HG03139 (cell line): ENCODE measurements around the gene FABP6.

Experiments used
- ATAC-seq: cut with Tn5 transposase; IDR thresholded peaks from one replicate; pipeline ENCODE4 v1.9.1; 2021; ENCODE audit not compliant: unreplicated experiment

FABP6 gene

DNA sequence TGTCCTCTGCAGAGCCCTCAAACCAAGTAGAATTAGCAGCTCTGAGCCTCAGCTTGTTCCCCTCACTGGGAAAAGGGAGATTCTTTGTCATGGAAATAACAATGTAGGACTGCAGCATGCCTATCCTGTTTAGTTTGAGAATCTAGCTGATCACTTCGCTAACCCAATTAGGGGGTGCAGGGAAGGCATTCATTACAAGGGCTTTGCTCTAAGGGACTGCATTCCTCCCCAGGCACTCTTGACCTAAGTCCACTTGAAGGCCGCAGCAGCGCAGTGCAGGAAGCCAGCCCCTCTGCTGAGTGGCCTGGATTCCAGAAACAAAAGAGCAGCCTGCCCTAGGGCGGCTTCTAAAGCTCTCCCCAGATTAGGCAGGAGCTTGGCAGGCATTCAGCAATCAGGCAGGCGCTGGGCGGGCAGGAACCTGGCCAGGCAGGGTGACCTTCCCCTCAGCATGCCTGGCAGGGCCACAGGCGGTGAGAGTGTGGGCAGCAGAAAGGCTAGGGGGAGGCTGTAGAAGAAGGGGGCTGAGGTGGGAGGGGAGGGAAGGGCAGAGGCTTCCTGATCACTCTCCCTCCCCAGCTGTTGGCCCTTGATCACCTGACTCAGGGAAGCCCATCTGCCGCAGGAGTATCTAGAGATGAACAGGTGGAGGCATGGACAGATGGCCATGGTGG lies 58.2 kb downstream of the FABP6 start:
- ATAC-seq, result no peak
